Testis (tissue), 2 donors: ENCODE data around the gene CAPN1.

Experiments used
- POLR2A ChIP-seq: fragments of 450-650 bp; IDR thresholded peaks from one replicate; pipeline ENCODE4 v1.6.1; 2017; ENCODE audit warnings: antibody characterized with exemption, mild to moderate bottlenecking, moderate library complexity
- TF ChIP-seq, protein P1 (sequence below), 3 experiments: fragments of 450-650 bp in 2 of 3; fragments of 200-600 bp in 1 of 3; sonication (generic) in 1 of 3; IDR thresholded peaks; one replicate each; pipeline ENCODE4 v1.5.1; 2016 to 2019; ENCODE audit warnings: antibody characterized with exemption in 3 of 3, mild to moderate bottlenecking in 2 of 3, moderate library complexity in 1 of 3

GRCh38 chr11:65223011-65223410 is 41.3 kb downstream of the CAPN1 start:
- TF ChIP-seq, protein P1, sequence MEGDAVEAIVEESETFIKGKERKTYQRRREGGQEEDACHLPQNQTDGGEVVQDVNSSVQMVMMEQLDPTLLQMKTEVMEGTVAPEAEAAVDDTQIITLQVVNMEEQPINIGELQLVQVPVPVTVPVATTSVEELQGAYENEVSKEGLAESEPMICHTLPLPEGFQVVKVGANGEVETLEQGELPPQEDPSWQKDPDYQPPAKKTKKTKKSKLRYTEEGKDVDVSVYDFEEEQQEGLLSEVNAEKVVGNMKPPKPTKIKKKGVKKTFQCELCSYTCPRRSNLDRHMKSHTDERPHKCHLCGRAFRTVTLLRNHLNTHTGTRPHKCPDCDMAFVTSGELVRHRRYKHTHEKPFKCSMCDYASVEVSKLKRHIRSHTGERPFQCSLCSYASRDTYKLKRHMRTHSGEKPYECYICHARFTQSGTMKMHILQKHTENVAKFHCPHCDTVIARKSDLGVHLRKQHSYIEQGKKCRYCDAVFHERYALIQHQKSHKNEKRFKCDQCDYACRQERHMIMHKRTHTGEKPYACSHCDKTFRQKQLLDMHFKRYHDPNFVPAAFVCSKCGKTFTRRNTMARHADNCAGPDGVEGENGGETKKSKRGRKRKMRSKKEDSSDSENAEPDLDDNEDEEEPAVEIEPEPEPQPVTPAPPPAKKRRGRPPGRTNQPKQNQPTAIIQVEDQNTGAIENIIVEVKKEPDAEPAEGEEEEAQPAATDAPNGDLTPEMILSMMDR (IDR thresholded peaks at IDR 0.05), result no peak
- no peak for TF ChIP-seq POLR2A
